Stromal cell of bone marrow (primary cell): ENCODE results near the gene NXN.
"Not testable (repeated sequence)": the region's sequence is repeated elsewhere in the genome, so short reads cannot be mapped to it uniquely, and the experiment has no call there.

Experiments
- DNase-seq: peaks from one replicate; pipeline ENCODE4 v3.0.0-alpha.2; 2012; ENCODE audit warnings: low read depth

Gene NXN

DNA sequence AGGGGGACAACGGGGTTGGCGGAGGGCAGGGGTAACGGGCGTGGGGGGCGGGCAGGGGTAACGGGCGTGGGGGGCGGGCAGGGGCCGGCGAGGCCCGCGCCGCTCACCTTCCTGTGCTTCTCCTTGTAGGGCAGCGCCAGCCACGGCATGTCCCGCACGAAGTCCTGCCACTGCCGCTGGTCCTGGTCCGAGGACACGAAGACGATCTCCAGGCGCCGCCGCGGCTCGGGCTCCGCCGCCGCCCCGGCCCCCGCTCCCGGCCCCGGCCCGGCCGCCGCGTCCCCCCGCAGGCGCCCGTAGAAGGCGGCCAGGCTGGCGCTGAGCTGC lies 401 bp downstream of the NXN start:
- no peak for DNase-seq

DNA sequence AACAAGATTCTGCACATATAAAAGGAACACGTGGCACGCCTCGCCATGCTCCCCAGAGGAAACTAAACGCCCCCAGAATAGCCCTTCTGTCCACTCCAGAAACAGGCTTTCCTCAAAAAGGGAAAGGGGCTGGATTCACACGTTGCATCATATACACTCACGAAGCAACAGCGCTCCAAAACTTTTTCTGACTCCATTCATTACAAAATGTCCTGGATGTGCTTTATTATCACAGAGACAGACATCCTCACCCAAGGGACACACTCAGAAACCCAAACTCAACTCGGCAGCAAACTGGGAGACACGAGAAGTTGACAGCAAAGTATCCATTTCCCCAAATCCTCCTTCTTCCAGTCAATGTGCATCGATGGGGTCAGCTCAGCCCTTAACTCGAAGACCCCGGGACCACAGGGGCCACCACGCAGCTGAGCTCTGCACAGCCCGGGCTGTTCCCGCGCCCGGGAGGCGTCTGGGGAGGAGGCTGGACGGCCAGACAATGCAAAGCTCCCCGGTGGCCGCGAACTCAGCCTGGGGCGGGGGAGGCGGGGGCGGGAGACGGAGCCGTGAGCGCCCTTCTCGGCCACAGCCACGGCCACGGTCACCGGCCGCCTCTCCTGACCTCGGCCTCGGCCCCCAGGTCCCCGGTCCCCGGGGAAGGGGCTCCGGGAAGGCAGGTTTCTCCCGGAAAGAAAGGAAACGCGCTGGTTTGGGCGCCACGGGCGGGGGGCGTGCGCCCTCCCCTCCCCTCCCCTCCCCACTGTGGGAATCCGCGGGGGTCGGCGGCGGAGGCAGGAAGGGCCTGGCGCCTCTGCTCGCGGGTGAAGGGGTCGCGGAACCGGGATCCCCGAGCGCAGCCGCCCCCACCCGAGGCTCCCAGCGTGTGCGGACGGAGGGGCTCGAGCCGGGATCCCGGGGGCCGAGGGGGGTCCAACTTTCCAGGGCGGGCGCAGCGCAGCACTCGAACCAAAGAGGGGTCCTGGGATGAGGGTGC lies 1.2 kb downstream of the NXN start:
- no peak for DNase-seq

DNA sequence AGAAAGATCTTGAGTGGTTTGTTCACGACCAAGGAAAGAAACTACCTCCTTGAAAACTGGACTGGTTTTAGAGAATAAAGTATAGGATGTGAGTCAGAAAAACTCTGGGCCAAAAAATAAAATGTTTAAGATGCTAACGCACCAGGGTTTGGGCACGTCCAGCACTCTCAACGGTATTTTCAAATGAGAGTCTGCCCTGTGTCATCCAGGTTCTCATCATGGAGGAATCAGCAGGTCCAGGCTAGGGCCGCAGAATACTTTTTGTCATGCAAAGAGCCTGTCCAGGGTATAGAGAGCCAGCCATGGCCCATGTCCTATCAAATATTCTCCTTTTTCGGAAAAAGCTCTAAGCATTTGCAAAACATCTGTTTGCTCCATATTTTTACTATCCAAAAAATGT lies 2.4 kb downstream of the NXN start:
- DNase-seq, result no peak

DNA sequence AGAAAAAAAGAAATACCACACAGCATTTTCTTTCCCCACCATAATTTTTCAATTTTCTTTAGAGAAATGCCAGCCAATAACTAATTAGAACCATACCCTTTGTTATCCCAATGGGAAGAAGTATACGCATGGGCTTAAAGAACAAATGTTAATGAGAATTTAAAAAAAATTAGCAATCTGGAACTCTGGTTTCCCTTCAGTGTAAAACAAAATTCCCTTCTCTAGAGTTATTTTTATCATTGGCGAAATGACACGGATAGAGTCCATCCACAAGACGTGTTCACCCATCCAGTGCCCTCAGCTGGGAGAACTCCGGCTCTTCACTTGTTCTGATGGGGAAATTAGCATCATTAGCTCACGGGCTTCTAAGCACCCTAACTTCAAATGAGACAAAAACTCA lies 3.3 kb downstream of the NXN start:
- no peak for DNase-seq

DNA sequence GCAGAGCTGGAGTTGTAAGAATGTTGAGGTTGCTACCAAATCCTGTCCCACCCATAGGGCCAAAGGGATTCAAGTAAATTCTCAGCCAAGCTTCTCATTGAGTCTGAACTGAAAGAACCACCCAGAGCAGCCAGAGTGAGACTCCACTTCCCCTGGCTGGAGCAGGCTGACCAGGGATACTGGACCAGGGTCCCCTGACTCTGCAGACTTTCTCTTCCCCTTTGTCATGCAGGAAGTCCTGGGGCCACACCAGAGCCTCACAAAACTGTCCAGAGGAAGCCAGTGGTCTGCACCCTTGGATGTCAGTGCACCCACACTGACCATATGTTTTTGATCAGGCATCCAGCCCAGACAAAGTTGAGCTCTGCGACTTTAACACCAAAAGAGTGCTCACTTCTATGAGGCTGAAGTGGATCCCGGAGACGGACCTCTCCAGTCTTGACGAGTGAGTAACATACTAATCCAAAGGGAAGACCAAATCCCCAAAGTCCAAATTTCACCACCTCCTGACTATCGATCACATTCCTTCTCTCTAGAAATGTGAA lies 4.1 kb downstream of the NXN start:
- DNase-seq, result peak; percentile 26

DNA sequence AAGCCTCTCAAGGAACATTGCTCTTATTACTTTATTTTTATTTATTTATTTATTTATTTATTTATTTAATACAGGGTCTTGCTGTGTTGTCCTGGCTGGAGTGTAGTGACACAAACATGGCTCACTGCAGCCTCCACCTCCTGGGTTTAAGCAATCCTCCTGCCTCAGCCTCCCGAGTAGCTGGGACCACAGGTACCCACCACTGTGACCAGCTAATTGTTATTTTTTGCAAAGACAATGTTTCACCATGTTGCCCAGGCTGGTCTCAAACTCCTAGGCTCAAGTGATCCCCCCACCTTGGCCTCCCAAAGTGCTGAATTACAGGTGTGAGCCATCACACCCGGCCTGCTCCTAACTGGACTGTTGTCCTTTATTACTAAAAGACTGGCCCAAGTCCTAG lies 4.8 kb downstream of the NXN start:
- not testable (repeated sequence) for DNase-seq

DNA sequence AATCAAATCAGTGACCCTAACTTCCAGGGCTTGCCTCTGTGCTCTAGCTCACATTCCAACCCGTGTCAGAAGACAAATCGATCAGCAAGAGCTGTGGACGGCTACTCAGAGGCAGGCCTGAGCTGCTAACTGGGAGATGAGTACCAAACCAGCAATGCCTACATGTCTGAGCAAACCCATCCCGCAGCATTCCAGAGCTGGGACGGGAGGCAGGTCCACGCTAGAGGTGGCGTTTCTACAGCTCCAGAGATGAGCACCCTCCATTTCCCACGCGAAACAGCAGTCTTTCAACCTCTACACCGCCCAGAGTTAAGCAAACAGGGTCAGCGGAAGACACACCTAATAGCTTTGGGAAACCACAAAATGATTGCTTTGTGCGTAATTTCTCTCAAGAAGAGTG lies 6.5 kb downstream of the NXN start:
- DNase-seq, result no peak

DNA sequence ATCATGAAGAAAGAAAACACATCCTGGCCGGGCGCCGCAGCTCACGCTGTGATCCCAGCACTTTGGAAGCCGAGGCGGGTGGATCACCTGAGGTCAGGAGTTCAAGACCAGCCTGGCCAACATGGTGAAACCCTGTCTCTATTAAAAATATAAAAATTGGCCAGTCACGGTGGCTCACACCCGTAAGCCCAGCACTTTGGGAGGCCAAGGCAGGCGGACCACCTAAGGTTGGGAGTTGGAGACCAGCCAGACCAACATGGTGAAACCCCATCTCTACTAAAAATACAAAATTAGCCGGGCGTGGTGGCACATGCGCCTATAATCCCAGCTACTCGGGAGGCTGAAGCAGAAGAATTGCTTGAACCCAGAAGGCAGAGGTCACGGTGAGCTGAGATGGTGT lies 7.7 kb downstream of the NXN start:
- not testable (repeated sequence) for DNase-seq

DNA sequence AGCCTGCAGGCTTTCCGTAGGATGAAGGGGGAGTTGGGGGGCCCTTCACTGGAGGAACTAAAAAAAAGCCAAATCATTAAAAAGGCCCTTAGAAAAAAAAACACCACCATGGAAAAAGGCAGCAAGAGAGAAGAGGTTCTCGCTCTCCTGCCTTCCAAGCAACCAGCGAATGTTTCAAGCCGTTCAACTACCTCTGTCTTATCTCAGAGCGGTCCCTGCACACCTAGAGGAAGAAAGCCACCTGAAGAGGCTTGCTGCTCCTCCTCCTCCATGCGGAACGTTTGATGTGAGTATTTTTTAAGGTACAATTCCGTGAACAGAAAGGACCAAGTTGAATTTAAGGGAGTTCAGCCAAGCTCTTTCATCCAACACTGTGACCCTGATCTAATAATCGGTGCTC lies 9.2 kb downstream of the NXN start:
- DNase-seq, result no peak

DNA sequence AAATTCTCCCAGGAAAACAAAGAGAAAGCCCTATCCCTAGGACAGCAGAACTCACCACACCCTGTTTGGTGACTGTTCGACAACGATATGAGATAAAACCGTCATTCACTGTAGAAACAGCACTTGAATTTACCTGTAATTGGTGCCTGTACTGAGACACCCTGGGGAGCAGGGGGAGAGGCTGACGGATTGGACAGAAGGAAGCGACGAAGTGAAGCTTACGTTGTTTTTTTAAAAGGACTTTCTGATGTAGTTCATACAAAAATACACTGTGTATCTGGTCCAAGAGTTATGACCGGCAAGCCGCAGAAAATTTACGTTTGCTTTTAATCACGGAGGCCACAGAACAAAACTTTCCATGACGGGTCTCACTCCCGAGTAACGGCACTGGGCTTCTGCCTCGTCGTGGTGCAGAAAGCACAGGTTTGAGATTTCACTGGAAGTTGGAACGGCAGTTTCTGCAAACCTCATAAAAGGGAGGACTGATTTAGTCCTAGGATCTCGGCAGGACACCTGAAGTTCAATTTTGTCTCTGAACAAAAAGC lies 9.7 kb downstream of the NXN start:
- DNase-seq, result peak; percentile 26

DNA sequence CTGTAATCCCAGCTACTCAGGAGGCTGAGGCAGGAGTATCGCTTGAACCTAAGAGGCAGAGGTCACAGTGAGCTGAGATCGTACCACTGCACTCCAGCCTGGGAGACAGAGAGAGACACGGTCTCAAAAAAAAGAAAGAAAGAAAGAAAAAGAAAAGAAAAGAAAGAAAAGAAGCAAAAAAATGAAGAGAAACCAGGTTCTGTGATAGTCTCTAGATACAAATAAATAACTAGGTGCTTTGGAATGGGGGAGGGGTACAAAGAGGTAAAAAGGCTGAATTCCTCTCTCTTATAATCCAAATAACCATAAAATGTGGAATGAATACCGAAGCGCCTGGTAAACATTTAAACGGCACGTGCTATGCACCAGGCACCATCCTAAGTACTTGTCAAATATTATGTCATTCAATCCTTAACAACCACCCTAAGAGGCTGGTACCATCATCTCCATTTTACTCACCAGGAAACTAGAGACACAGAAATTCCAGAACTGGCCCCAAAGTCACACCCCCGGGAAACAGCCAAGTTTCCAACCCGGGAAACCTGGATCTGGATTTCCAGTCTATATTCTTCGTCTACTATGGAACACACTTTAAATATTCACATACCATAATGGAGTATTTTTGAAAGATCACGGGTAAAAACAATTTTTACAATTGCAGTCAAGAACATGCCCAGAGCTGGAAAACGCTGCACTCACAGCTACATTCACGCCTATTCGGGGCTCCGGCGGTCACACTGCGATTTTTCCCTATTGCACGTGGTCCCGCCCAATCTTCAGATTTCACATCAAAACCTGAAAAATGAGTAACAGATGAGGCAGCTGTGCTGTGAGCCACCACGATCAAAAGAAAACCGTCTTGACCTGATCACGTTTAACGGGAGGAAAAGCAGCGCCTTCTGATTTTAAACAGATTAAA lies 10.5 kb downstream of the NXN start:
- DNase-seq, result no peak

DNA sequence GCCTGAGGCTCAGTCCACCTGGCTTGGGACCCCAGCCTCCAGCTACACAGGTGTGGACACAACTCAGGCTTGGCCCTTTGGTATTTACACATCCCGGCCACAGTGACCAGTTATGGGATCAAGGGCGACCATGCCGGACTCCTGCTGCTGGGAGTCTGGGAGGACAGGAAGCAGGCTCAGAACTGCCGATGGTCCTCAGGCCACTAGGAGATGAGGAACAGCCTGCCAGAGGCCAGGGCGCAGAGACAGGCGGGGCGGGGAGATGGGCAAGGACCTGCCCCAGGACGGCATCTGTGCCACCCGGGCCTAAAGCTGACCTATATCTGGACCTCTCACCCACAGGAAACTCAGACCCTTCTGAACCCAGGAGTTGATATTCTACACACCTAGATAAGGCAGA lies 12.5 kb downstream of the NXN start:
- DNase-seq, result no peak

DNA sequence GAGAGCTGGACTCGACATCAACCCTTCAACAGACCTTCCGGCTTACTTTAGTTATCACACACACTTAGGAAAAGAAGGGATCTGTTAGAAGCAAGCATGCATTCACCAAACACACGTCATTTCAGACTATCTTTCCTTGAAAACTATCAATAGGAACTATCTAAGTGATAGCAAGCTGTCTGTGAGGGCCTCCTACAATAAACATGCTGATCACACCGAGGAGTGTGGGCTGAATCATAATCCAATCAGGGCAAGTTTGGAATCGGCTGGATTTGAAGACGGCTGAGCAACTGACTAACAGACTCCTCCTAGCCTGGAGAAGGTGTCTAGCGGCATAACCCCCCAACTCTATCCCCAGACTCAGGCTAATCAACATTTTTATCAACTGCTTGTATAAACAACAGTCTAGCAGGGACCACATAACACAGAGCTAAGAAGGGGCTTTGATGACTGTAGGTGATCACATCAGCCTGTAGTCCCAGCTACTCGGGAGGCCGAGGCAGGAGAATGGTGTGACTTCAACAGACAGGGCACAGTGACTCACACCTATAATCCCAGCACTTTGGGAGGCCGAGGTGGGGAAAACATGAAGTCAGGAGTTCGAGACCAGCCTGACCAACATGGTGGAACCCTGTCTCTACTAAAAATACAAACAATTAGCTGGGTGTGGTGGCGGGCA lies 14.1 kb downstream of the NXN start:
- DNase-seq, result no peak

DNA sequence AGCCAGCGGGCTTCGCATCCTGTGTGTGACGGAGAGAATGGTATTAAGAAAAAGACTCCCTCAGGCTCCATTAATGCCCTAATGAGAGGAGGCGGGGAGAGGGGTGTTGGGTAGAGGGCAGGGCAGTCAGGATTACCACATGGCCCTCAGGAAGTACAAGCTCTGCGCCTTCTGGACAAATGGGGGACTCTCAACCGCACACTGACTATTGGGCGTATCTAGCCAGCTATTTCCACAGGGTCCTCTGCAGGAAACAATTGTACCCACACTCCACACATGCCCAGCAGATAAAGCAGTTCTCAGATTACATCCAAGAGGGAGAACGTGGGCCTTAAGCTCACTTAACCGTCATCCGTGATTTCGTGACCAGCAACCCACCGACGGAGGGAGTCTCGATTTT lies 14.7 kb downstream of the NXN start:
- no peak for DNase-seq

DNA sequence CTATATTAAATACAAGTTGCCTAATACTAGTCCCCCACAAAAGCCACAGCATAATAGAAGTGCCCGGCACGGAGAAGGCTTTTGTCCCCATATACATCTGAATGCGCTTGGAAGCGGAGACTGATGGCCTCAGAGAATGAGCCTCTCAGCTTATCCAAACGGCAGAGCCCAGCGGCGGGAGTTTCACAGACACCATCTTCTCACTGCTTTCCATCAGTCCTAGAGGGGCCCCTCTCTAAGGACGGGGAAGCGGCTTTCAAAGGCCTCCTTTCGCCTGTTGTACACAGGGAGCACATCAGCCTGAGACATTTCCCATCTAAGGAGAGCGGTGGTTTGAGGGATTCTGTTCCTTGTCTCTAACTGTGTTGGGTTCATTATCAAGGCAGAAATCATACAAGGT lies 16.9 kb downstream of the NXN start:
- no peak for DNase-seq

DNA sequence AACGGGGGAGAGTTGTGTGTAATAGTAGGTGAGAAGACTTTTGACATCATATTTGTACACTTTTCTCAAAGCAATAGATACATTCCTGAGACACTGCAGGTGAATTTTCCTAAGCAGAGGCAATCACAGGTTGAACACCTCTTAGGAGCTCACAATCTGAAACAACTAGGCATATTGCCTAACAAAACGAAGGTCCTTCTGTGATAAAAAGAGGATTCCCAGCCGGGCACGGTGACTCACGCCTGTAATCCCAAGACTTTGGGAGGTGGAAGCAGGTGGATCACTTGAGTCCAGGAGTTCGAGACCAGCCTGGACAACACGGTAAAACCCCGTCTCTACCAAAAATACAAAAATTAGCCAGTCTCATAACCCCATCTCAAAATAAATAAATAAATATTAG lies 17.4 kb downstream of the NXN start:
- no peak for DNase-seq

DNA sequence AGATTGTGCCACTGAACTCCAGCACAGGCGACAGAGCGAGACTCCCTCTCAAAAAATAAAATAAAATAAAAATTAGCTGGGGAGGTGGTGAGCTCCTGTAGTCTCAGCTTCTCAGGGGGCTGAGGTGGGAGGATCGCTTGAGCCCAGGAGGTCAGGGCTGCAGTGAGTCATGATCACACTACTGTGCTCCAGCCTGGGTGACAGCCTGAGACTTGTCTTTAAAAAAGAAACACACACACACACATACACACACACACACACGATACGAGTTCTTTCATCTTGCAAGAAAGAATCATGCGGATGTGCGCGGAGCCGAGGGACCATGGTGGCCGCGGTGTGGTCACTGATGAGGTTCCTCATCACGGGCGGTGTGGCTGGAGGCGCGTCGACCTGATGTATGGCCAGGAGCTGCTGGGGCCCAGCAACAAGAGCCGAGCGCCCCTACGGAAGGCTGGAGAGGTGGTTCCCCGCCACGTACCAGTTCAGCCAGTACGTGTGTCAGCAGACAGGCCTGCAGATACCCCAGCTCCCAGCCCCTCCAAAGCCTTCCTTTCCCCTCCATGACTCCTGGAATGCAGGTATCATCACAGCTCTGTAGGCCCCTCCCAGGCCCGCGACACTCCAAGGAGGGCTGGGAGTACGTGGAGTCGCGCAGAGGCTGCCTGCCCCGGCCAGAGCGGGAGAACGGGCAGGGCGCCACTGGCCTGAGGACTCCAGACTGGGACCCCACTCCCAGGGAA lies 20.7 kb downstream of the NXN start:
- no peak for DNase-seq

DNA sequence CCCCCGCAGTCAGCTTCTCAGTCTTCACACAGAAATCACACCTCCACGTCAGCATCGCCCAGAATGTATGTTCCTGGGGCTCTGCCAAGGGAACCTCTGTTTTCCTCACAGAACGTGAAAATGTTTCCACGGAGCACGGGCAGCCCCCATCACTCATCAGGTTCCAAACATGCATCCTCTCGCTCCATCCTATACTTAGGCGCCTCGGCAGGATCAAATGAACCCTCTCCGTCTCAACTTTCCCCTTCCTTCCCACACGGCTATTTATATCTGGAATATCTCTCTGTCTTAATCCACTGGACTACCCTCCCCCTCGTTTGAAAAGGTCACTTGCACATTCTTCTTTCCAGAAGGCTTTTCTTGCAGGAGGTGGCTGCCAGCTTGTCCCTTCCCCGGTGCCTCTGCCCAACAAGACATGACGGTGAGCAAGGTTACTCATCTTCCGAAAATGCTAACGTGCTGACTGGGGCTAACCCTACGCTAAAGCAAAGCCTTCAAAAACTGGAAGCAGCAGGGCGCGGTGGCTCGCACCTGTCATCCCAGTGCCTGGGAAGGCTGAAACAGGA lies 21.6 kb downstream of the NXN start:
- DNase-seq, result no peak

DNA sequence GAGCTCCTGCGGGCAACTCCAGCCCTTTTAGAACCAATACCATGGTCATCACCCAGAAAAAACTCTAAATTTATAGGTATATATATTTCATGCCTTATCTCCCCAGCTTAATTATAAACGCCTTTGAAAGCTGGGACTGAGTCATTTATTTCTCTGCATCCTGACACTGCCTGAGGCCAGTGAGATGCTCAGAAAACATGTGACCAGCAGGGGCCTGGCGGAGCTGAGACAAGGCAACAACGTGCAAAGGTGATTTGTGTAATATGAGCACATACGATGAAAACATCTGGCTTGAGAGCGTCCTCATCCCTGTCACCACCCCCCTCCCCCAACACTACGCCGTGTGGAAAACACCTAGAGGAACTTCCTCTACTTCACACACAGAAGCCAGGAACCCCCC lies 22.7 kb downstream of the NXN start:
- no peak for DNase-seq

DNA sequence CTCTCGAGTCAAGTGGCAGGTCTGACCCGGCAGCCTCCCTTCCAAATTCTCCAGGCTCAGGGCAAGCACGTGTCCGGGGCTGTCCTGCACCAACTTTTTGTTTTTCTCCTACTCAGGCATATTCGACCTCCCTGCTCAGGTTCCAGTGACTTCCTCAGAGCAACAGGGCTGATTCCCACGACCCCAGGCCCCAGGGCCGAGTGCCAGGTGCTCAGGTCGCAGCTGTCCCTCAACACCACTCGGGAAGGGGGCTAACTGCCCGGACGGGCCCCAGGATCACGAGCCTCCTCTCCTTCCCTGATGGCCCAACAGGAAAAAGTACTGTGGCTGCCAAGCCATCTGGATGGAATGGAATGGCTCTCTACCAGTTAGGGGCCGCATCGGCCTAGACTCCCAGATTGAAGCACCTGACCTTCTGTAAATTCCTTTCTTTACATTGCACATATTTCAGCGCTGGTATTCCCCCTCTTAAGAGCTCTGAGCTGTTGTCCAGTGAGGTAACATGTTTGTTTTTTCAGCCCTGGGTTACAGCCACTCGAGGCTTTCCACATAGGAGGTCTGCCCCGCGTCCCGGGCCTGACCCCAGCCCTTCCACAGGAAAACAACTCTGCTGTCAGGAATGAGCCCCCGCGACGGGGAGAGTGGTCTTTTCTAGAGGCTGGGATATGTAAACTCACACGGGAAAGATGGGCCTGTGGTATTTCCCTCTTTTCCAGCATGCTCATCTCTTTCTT lies 25.0 kb downstream of the NXN start:
- no peak for DNase-seq
